ENCODE results near the gene CRYBA4. TPM values are rescaled to one million over a fixed set of nuclear protein-coding genes. Genes with fewer than 3 reads are reported as not detected.
A peak's percentile ranks its signal among the peaks of the same experiment; 100 is the strongest.

Gene CRYBA4
- not detected in 2 replicates for total RNA-seq (2013; cell fraction: nucleolus; rRNA removed)
- total RNA-seq (2014; rRNA removed) (0.17 TPM in 1 of 2 replicates, not detected in the other), total RNA-seq (2014; rRNA removed; fragmentation: Illumina TruSeq; extraction: Trizol) (not detected in 2 replicates), total RNA-seq (2021) (not detected in 2 replicates), polyA plus RNA-seq (2011; rRNA removed) (0.12 TPM in 2 replicates), polyA plus RNA-seq (2014; fragmentation: Illumina TruSeq; extraction: Trizol) (not detected in 2 replicates), polyA plus RNA-seq (2014; fragmentation: Nextera tagmentation; extraction: Ambion mirVana) (not detected), polyA plus RNA-seq (2014; rRNA removed) (not detected in 2 replicates), polyA plus RNA-seq (2016; fragmentation: Nextera tagmentation; extraction: Ambion mirVana) (not detected), polyA minus RNA-seq (2011; rRNA and poly(A)+ RNA removed) (0.41 TPM in 1 of 2 replicates, not detected in the other), Bru-seq, nascent RNA (percentile 14 among the genes with signal in this experiment), BruChase-seq, experiment 1, labeled RNA remaining after a 6-hour chase (not detected), BruChase-seq, experiment 2, labeled RNA remaining after a 2-hour chase (not detected)
- polyA plus RNA-seq (2011; ENCODE audit: low read depth): not detected
- 0.18 and 0.28 TPM in 2 replicates for polyA plus RNA-seq (2011; cell fraction: cytosol; rRNA removed)
- polyA plus RNA-seq (2011; cell fraction: nucleus; rRNA removed): 0.31 and 0.48 TPM in 2 replicates
- 0.21 TPM in 1 of 2 replicates, not detected in the other for polyA plus RNA-seq (2012)
- polyA minus RNA-seq (2011; cell fraction: cytosol; rRNA and poly(A)+ RNA removed): not detected in 2 replicates
- not detected in 2 replicates for polyA minus RNA-seq (2011; cell fraction: nucleus; rRNA and poly(A)+ RNA removed)
- long read RNA-seq, experiment 1: 0 reads
- long read RNA-seq, experiment 2: 0 reads

- H3K27me3 ChIP-seq (replicated peaks in 1 of 2; ENCODE audit: control insufficient read depth in 2 of 2, insufficient read depth in 2 of 2, low read length in 1 of 2): no peaks in the 10 kb centered on the region
- WGBS (ENCODE audit: insufficient coverage, insufficient replicate concordance, low lambda C conversion rate, missing lambda C conversion rate): 57% methylated on average over 7 of the region's 7 CpGs
- CTCF ChIA-PET: interaction anchor here (1.9 kb wide), 1 partner anchor 20 kb away, joined by 5 read pairs; no protein-coding TSS in a partner anchor
- H3K9ac ChIP-seq (ENCODE audit: control insufficient read depth, insufficient read depth, low read length): no peak within 1 kb of the TSS
- POLR2A ChIA-PET: no interaction called here
- no peaks in the 10 kb centered on the region for H3K36me3 ChIP-seq (ENCODE audit: control insufficient read depth in 2 of 2, insufficient read depth in 2 of 2, low read length in 1 of 2)
- no peaks in the 10 kb centered on the region for H3K79me2 ChIP-seq (ENCODE audit: control insufficient read depth, insufficient read depth, low read length)
- H3K4me3 ChIP-seq: no peak within 1 kb of the TSS
- no peak within 1 kb of the TSS for H3K27ac ChIP-seq (ENCODE audit: control insufficient read depth, insufficient read depth)
- intact Hi-C loops (cut with micrococcal nuclease; ENCODE audit: unreplicated experiment) (no loop called here), in situ Hi-C loops (cut with MboI) (no loop called here)
- H4K20me1 ChIP-seq (ENCODE audit: control insufficient read depth, insufficient read depth): no peaks in the 10 kb centered on the region
- no peak within 1 kb of the TSS for H3K4me2 ChIP-seq (ENCODE audit: control insufficient read depth, insufficient read depth)
- ATAC-seq: no peak
- no TSS peak for BruUV-seq (replicated peaks)
- RAD21 ChIA-PET (ENCODE audit: unreplicated experiment): no interaction called here
- DNase-seq (ENCODE audit: low read depth, low spot score): no peak
- no peak for FAIRE-seq
- H2AFZ ChIP-seq (ENCODE audit: control insufficient read depth, low read depth, low read length): no peak within 1 kb of the TSS
- TF ChIP-seq POLR2A (IDR thresholded peaks at IDR 0.05; ENCODE audit: low read depth, low read length) (no peak), SMAD1 (IDR thresholded peaks at IDR 0.05; ENCODE audit: low read depth, partially characterized antibody) (no peak), MLLT1 (IDR thresholded peaks at IDR 0.05) (no peak), RBBP5 (conservative IDR thresholded peaks at IDR 0.05) (no peak), MEF2B (IDR thresholded peaks at IDR 0.05; ENCODE audit: partially characterized antibody, poor library complexity, severe bottlenecking) (no peak), ZBED1 (IDR thresholded peaks at IDR 0.05; ENCODE audit: borderline replicate concordance) (no peak), GATAD2B (conservative IDR thresholded peaks at IDR 0.05; ENCODE audit: low read depth) (no peak)
- H3K9me3 ChIP-seq (replicated peaks; ENCODE audit: control insufficient read depth, insufficient read depth, low read length): no peaks in the 10 kb centered on the region
- H3K4me1 ChIP-seq (ENCODE audit: control insufficient read depth, insufficient read depth, low read length): peaks cover 4% of the 10 kb centered on the region; the same call in 1 of the 2 replicates
- SMC1A ChIA-PET (ENCODE audit: uncharacterized antibody, unreplicated experiment): no interaction called here
Measured at GRCh38 chr22:26621663-26622062, at the start of gene CRYBA4. Gene CRYBA4, plus strand, starts transcription at chr22:26621963. Its CDS starts 634 bp downstream, at chr22:26622597.
